OCI-LY1 (cell line): Measurements from ENCODE around the gene POLR3F.

ENCODE experiments used
- H2AFZ ChIP-seq: fragments of 200-600 bp; sonication (generic), shearing (Covaris generic); 2 replicates; pipeline ENCODE4 v1.6.0; 2014; ENCODE audit warnings: antibody characterized with exemption, mild to moderate bottlenecking, low read length
- H3F3A ChIP-seq: fragments of 200-600 bp; sonication (generic), shearing (Covaris generic); 2 replicates; pipeline ENCODE4 v1.6.0; 2014; ENCODE audit warnings: mild to moderate bottlenecking, antibody characterized with exemption, low read length, moderate library complexity; ENCODE audit not compliant: insufficient read depth
- H3K27ac ChIP-seq: fragments of 200-600 bp; sonication (generic); 2 replicates; pipeline ENCODE4 v1.5.1; 2014; ENCODE audit warnings: low read length, mixed run types, mild to moderate bottlenecking, low read depth; ENCODE audit not compliant: poor library complexity, severe bottlenecking
- H3K27me3 ChIP-seq: fragments of 200-600 bp; sonication (generic); 2 replicates; pipeline ENCODE4 v1.6.0; 2014; ENCODE audit warnings: antibody characterized with exemption, mild to moderate bottlenecking, low read length, moderate library complexity; ENCODE audit not compliant: insufficient read depth
- H3K36me3 ChIP-seq: fragments of 200-600 bp; sonication (generic); 2 replicates; pipeline ENCODE4 v1.6.1; 2014; ENCODE audit warnings: mild to moderate bottlenecking, antibody characterized with exemption, low read length, moderate library complexity, mixed read lengths; ENCODE audit not compliant: insufficient read depth
- H3K4me1 ChIP-seq: fragments of 200-600 bp; sonication (generic); 2 replicates; pipeline ENCODE4 v1.5.1; 2014; ENCODE audit warnings: mild to moderate bottlenecking, low read length, moderate library complexity; ENCODE audit not compliant: insufficient read depth, severe bottlenecking
- H3K4me2 ChIP-seq: fragments of 200-600 bp; sonication (generic), shearing (Covaris generic); 2 replicates; pipeline ENCODE4 v1.6.1; 2014; ENCODE audit warnings: low read length
- H3K4me3 ChIP-seq: fragments of 200-600 bp; sonication (generic); 2 replicates; pipeline ENCODE4 v1.5.1; 2014; ENCODE audit warnings: low read length, low read depth, mild to moderate bottlenecking, mixed read lengths; ENCODE audit not compliant: poor library complexity, severe bottlenecking
- H3K79me2 ChIP-seq: fragments of 200-600 bp; shearing (Covaris generic); 2 replicates; pipeline ENCODE4 v1.6.1; 2016; ENCODE audit warnings: mixed run types, low read length, mixed read lengths; ENCODE audit not compliant: insufficient read depth
- H3K9ac ChIP-seq: fragments of 200-600 bp; sonication (generic), shearing (Covaris generic); 2 replicates; pipeline ENCODE4 v1.6.1; 2014; ENCODE audit warnings: mild to moderate bottlenecking, low read length, mixed read lengths
- H3K9me2 ChIP-seq: fragments of 200-600 bp; sonication (generic), shearing (Covaris generic); 2 replicates; pipeline ENCODE4 v1.6.1; 2014; ENCODE audit warnings: low read depth, mild to moderate bottlenecking, low read length, mixed read lengths
- H3K9me3 ChIP-seq: fragments of 200-600 bp; shearing (Covaris generic); 2 replicates; pipeline ENCODE4 v1.6.1; 2014; ENCODE audit warnings: low read length, mixed read lengths
- H4K20me1 ChIP-seq: fragments of 200-600 bp; sonication (generic), shearing (Covaris generic); 2 replicates; pipeline ENCODE4 v1.6.0; 2016; ENCODE audit warnings: mild to moderate bottlenecking, low read length; ENCODE audit not compliant: insufficient read depth
- EZH2 ChIP-seq: fragments of 200-600 bp; sonication (generic), shearing (Covaris generic); IDR thresholded peaks from 2 replicates; pipeline ENCODE4 v1.8.0; 2017; ENCODE audit warnings: borderline replicate concordance, mixed run types, mild to moderate bottlenecking, antibody characterized with exemption, low read length, moderate library complexity, mixed read lengths
- TF ChIP-seq, protein P1 (sequence below): fragments of 200-600 bp; sonication (generic), shearing (Covaris generic); IDR thresholded peaks from 2 replicates; pipeline ENCODE4 v1.5.1; 2017; ENCODE audit warnings: mild to moderate bottlenecking, antibody characterized with exemption, low read length, moderate library complexity, mixed read lengths

The POLR3F gene

DNA sequence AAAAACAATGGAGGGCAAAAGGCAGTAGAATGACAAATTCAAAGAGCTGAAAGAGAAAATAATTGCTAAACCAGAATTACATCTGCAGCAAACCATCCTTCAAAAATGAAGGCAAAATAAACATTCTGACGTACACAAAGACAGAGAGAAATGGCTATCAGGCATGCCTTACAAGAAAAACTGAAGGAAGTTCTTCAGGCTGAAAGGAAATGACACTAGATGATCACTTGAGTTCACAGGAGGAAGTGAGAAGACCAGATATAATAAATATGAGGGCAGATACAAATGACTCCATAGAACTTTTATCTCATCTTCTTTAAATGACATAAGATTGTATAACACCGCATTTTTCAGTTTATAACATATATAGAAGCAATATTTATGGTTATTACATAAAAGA, 30.3 kb upstream of the POLR3F start:
- peak overlapping the region; percentile 94 for H2AFZ ChIP-seq
- H3F3A ChIP-seq = no peaks in the 10 kb centered on the region
- no peaks in the 10 kb centered on the region for H3K27me3 ChIP-seq
- no peaks in the 10 kb centered on the region for H3K9me3 ChIP-seq
- H3K27ac ChIP-seq = no peak overlapping the region
- TF ChIP-seq, protein P1, sequence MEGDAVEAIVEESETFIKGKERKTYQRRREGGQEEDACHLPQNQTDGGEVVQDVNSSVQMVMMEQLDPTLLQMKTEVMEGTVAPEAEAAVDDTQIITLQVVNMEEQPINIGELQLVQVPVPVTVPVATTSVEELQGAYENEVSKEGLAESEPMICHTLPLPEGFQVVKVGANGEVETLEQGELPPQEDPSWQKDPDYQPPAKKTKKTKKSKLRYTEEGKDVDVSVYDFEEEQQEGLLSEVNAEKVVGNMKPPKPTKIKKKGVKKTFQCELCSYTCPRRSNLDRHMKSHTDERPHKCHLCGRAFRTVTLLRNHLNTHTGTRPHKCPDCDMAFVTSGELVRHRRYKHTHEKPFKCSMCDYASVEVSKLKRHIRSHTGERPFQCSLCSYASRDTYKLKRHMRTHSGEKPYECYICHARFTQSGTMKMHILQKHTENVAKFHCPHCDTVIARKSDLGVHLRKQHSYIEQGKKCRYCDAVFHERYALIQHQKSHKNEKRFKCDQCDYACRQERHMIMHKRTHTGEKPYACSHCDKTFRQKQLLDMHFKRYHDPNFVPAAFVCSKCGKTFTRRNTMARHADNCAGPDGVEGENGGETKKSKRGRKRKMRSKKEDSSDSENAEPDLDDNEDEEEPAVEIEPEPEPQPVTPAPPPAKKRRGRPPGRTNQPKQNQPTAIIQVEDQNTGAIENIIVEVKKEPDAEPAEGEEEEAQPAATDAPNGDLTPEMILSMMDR = no peak
- no peak overlapping the region for H3K4me3 ChIP-seq
- no peaks in the 10 kb centered on the region for H3K36me3 ChIP-seq
- peaks cover 7% of the 10 kb centered on the region for H3K4me1 ChIP-seq
- no peak overlapping the region for H3K9ac ChIP-seq
- no peaks in the 10 kb centered on the region for H4K20me1 ChIP-seq
- H3K9me2 ChIP-seq = no peaks in the 10 kb centered on the region
- H3K79me2 ChIP-seq = no peaks in the 10 kb centered on the region
- H3K4me2 ChIP-seq = peak overlapping the region; percentile 23; the same call in 1 of the 2 replicates

DNA sequence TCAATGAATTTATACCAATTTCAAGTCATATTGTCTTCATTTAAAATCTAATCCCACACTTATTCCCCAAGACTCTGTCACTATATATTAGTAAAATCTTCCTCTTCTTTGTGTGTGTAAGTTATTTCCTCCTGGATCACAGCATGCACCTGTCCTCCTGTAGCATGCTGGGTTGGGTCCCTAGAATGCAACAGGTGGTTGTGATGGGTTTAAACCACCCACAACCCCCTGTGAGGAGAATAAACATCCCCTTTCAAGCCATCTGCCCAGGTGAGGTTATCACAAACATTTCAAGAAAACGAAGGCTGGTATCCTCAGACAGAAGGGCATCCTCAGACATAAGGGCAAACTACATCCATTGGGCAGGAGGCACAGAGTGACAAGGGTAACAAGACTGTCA, 26.8 kb upstream of the POLR3F start:
- Histone ChIP-seq H3K27ac (no peak overlapping the region), H3K79me2 (no peaks in the 10 kb centered on the region), H3K36me3 (no peaks in the 10 kb centered on the region), H3K9me2 (no peaks in the 10 kb centered on the region), H3K9ac (no peak overlapping the region), H3K27me3 (no peaks in the 10 kb centered on the region), H3K4me1 (peaks cover 7% of the 10 kb centered on the region), H3K4me2 (no peak overlapping the region), H3K4me3 (no peak overlapping the region), H3K9me3 (no peaks in the 10 kb centered on the region), H4K20me1 (no peaks in the 10 kb centered on the region), H3F3A (no peaks in the 10 kb centered on the region), H2AFZ (no peak overlapping the region)
- no peak for TF ChIP-seq EZH2
- TF ChIP-seq, protein P1 = no peak

DNA sequence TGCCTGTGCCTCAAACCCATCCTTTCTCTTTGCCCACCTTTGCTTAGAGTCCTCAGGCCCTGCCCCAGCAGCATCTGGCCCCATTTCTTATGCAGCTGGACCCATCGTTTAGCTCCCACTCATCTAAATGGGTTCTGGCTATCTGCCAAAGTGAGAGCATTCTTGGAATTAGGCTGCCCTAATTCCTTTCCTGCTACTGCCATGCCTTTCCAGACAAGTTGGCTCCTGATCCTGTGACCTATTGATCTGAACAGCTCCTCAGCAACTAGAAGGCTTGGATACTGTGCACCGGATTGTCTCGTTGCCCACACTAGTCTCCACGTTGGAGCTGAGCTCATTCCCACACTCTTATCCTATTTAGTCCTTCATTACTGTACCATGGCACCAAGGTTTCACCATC, 23.3 kb upstream of the POLR3F start:
- H3K4me2 ChIP-seq = no peak overlapping the region
- no peaks in the 10 kb centered on the region for H3K9me2 ChIP-seq
- H3K79me2 ChIP-seq = no peaks in the 10 kb centered on the region
- no peaks in the 10 kb centered on the region for H3K9me3 ChIP-seq
- no peaks in the 10 kb centered on the region for H3K27me3 ChIP-seq
- H3K4me1 ChIP-seq = no peaks in the 10 kb centered on the region
- H3F3A ChIP-seq = no peaks in the 10 kb centered on the region
- H2AFZ ChIP-seq = no peak overlapping the region
- H3K9ac ChIP-seq = no peak overlapping the region
- H3K27ac ChIP-seq = no peak overlapping the region
- H3K4me3 ChIP-seq = no peak overlapping the region
- no peaks in the 10 kb centered on the region for H4K20me1 ChIP-seq
- no peak for TF ChIP-seq EZH2
- no peaks in the 10 kb centered on the region for H3K36me3 ChIP-seq

DNA sequence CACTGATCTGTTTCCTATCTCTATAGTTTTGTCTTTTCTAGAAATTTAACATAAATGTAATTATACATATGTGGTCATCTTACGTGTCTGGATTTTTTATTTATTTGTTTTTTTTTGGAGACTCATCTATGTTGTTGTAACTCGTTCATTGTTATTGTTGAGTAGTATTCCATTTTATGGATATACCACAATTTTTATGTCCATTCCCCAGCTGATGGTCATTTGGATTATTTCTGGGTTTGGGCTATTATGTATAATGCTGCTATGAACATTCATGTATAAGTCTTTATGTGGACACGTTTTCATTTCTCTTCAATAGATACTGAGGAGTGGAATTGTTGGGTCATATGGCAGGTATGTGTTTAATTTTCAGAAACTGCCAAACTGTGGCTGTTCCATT, 10.6 kb upstream of the POLR3F start:
- H2AFZ ChIP-seq = no peak overlapping the region
- no peaks in the 10 kb centered on the region for H3K4me1 ChIP-seq
- H3K27ac ChIP-seq = no peak overlapping the region
- H3K4me3 ChIP-seq = no peak overlapping the region
- no peaks in the 10 kb centered on the region for H4K20me1 ChIP-seq
- H3F3A ChIP-seq = no peaks in the 10 kb centered on the region
- no peak overlapping the region for H3K4me2 ChIP-seq
- H3K9ac ChIP-seq = no peak overlapping the region
- H3K9me3 ChIP-seq = no peaks in the 10 kb centered on the region
- no peaks in the 10 kb centered on the region for H3K79me2 ChIP-seq
- TF ChIP-seq, protein P1 = no peak
- no peak for TF ChIP-seq EZH2
- H3K36me3 ChIP-seq = no peaks in the 10 kb centered on the region
- no peaks in the 10 kb centered on the region for H3K9me2 ChIP-seq
- no peaks in the 10 kb centered on the region for H3K27me3 ChIP-seq
